Measurements from ENCODE around the gene PDCD10.

GRCh38 chr3:167728632-167729323 is 5.9 kb downstream of the PDCD10 start:
- no peak for TF ChIP-seq CTCF (IDR thresholded peaks at IDR 0.05)
- TF ChIP-seq POLR2A (IDR thresholded peaks at IDR 0.05; ENCODE audit: low read depth) = no peak
- no peak for TF ChIP-seq POLR2AphosphoS5 (IDR thresholded peaks at IDR 0.05)
